COLO829 (cell line): ENCODE results near the gene KDM8.

ENCODE experiments used
- DNase-seq: peaks from one replicate; pipeline ENCODE4 v3.0.0; 2012; ENCODE audit warnings: low spot score

The KDM8 gene

GRCh38 chr16:27216297-27216885, 13.1 kb downstream of the KDM8 start:
- DNase-seq: no peak

GRCh38 chr16:27217256-27217655, 13.9 kb downstream of the KDM8 start:
- DNase-seq: no peak

GRCh38 chr16:27218756-27219155, 15.4 kb downstream of the KDM8 start:
- no peak for DNase-seq

- no peak for DNase-seq
These were observed 15.8 kb downstream of the KDM8 start for GRCh38 chr16:27219161-27219560.

GRCh38 chr16:27220120-27220519, 16.8 kb downstream of the KDM8 start:
- DNase-seq: no peak

GRCh38 chr16:27220527-27220926, 17.2 kb downstream of the KDM8 start:
- no peak for DNase-seq

- DNase-seq: no peak
These were observed 17.7 kb downstream of the KDM8 start for GRCh38 chr16:27220991-27221390.

- no peak for DNase-seq
These were observed 18.4 kb downstream of the KDM8 start for GRCh38 chr16:27221576-27222248.

- no peak for DNase-seq
These were observed 19.2 kb downstream of the KDM8 start for GRCh38 chr16:27222249-27223225.

GRCh38 chr16:27223226-27223610, 19.9 kb downstream of the KDM8 start:
- no peak for DNase-seq

- no peak for DNase-seq
These were observed 20.4 kb downstream of the KDM8 start for GRCh38 chr16:27223701-27224100.

GRCh38 chr16:27224271-27224737, 21.0 kb downstream of the KDM8 start:
- no peak for DNase-seq

GRCh38 chr16:27224741-27225300, 21.5 kb downstream of the KDM8 start:
- DNase-seq: no peak

- no peak for DNase-seq
These were observed 22.4 kb downstream of the KDM8 start for GRCh38 chr16:27225536-27226360.

- no peak for DNase-seq
These were observed 23.1 kb downstream of the KDM8 start for GRCh38 chr16:27226476-27226875.

- no peak for DNase-seq
These were observed 23.8 kb downstream of the KDM8 start for GRCh38 chr16:27226976-27227705.

GRCh38 chr16:27228045-27228444, 24.7 kb downstream of the KDM8 start:
- DNase-seq: no peak

- no peak for DNase-seq
These were observed 25.5 kb downstream of the KDM8 start for GRCh38 chr16:27228621-27229501.

- DNase-seq: no peak
These were observed 26.7 kb downstream of the KDM8 start for GRCh38 chr16:27229891-27230470.
